D721Med (cell line): ENCODE data around the gene SPATA2.

Source experiments
- DNase-seq: peaks from one replicate; pipeline ENCODE4 v3.0.0; 2011; ENCODE audit warnings: low spot score; ENCODE audit not compliant: insufficient read length
- FAIRE-seq: peaks from 2 replicates; lab custom pipeline; 2011; peaks lifted over from hg19 to GRCh38; lab: Jason Lieb, UNC
- CTCF ChIP-seq: IDR thresholded peaks from 2 replicates; pipeline ENCODE4 v1.5.1; 2012; ENCODE audit warnings: mild to moderate bottlenecking, control low read depth; ENCODE audit not compliant: insufficient read depth; ENCODE audit errors: missing control alignments

The SPATA2 gene

GRCh38 chr20:49908258-49908565 lies 7.1 kb downstream of the SPATA2 start:
- no peak for TF ChIP-seq CTCF
- FAIRE-seq (no peak), DNase-seq (no peak)

DNA sequence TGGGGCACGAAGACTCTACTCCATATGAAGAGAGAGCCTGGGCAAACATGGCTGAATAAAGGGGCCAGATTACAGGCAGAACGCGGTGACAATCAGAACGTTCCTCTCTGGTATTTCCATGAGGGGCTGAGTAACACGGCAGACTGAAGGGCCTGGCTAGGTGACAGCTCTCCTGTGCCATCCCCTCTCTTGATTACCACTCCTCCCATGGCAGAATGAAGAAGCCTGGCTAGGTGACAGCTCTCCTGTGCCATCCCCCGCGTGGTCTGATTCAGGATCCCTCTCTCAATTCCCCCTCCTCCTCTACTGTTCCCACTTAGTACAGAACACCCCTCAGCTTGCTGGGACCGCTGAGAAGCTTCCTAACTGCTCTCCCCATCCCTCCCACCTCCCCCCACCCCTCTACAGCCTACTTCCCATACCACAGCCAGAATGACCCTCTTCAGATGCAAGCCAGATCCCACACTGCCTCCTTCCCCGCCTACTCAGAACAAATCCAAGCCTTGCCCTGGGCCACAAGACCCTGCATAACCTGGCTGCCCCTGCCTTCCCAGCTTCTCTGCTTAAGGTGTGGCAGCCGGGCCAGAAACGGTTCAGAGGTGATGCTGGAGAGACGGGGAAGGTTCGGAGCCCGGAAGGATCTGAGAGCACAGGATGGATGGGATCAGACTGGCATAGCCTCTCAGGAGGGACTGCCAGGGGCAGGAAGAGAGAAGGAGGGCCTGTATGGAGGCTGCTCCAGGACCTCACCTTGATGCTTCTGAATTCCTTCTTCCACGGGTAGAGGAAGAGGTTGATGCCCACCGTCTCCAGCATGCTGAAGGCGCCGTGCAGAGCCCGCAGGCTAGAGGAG lies 7.7 kb downstream of the SPATA2 start:
- no peak for TF ChIP-seq CTCF
- DNase-seq, result no peak
- no peak for FAIRE-seq

- no peak for TF ChIP-seq CTCF
- no peak for FAIRE-seq
- DNase-seq, result no peak
Measured at GRCh38 chr20:49906615-49907154, 8.6 kb downstream of the SPATA2 start.

- FAIRE-seq, result no peak
- no peak for DNase-seq
- TF ChIP-seq CTCF, result no peak
Measured at GRCh38 chr20:49906101-49906604, 9.2 kb downstream of the SPATA2 start.

DNA sequence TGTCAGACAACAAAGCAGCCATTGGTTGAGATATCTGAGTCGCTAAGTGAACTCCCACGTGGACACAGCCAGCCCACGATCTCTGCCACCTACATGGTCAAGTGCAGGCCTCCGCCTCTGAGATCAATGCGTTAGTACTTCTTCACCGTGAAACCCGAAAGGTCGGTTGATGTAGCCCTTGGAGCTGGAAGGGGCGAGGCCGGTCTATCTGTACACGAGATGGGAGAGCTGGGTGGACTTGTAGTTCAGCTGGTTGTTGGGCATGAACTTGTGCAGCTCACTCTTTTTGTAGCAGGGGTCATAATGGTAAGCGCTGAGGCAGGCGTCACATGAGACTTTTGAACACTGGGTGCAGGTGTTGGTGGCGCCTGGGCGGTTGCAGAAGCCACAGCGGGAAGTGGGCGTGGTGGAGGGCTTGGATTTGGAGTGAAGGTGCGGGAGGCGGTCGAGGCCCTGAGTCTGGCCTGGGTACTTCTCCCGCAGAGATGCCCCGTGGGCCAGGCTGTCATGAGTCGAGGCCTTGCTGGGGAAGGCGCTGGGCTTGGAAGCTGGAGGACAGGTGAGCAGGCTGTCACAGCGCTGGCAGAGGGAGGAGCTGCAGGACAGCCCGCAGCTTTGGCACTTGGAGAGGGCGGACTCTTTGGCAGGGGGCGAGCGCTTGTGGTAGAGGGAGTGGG lies 9.8 kb downstream of the SPATA2 start:
- FAIRE-seq (no peak), DNase-seq (no peak)
- no peak for TF ChIP-seq CTCF

GRCh38 chr20:49904440-49905214 lies 10.7 kb downstream of the SPATA2 start:
- no peak for TF ChIP-seq CTCF
- no peak for FAIRE-seq
- no peak for DNase-seq
